Stimulated activated CD8-positive, alpha-beta memory T cell treated with anti-CD3 and anti-CD28 coated beads, Interleukin-15, amount 100 ng/mL, for 4 hours (primary cell): ENCODE data around the gene SEMA6A.
"Not testable (repeated sequence)": the region's sequence is repeated elsewhere in the genome, so short reads cannot be mapped to it uniquely, and the experiment has no call there.

ENCODE experiments used
- DNase-seq, 2 donors: peaks; one replicate each; pipeline ENCODE4 v3.0.0-alpha.2; 2020; ENCODE audit warnings: low read depth in 2 of 2

SEMA6A gene

GRCh38 chr5:116524051-116524904, 50.3 kb downstream of the SEMA6A start:
- no peak for DNase-seq

- DNase-seq = not testable (repeated sequence)
These were observed 51.4 kb downstream of the SEMA6A start for GRCh38 chr5:116523182-116523581.

- DNase-seq = no peak
These were observed 52.1 kb downstream of the SEMA6A start for GRCh38 chr5:116522356-116523136.

GRCh38 chr5:116521173-116521872, 53.3 kb downstream of the SEMA6A start:
- DNase-seq = no peak

DNA sequence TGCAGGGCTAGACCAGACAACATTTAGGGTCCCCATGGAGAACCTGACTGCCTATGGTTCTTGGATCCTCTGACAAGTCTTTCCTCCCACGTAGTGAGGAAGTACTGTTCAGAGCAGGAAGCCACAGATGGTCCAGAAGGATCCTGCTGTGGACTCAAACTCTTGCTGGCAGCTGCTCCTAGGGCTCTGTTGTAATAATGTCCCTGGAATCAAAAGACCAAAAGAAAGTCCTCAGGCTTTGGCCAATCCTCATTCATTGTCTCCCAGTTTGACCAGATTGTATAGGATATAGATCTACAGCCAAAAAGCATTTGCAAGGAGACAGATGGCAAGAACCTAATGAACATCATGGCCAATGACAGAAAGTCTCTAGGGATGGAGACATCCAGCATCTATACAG, 53.9 kb downstream of the SEMA6A start:
- no peak for DNase-seq

GRCh38 chr5:116518423-116518822, 56.2 kb downstream of the SEMA6A start:
- DNase-seq = no peak

GRCh38 chr5:116517488-116517887, 57.1 kb downstream of the SEMA6A start:
- DNase-seq = no peak

- no peak for DNase-seq
These were observed 58.6 kb downstream of the SEMA6A start for GRCh38 chr5:116516021-116516420.

- no peak for DNase-seq
These were observed 60.1 kb downstream of the SEMA6A start for GRCh38 chr5:116514421-116514970.

GRCh38 chr5:116510517-116510916, 64.1 kb downstream of the SEMA6A start:
- no peak for DNase-seq

DNA sequence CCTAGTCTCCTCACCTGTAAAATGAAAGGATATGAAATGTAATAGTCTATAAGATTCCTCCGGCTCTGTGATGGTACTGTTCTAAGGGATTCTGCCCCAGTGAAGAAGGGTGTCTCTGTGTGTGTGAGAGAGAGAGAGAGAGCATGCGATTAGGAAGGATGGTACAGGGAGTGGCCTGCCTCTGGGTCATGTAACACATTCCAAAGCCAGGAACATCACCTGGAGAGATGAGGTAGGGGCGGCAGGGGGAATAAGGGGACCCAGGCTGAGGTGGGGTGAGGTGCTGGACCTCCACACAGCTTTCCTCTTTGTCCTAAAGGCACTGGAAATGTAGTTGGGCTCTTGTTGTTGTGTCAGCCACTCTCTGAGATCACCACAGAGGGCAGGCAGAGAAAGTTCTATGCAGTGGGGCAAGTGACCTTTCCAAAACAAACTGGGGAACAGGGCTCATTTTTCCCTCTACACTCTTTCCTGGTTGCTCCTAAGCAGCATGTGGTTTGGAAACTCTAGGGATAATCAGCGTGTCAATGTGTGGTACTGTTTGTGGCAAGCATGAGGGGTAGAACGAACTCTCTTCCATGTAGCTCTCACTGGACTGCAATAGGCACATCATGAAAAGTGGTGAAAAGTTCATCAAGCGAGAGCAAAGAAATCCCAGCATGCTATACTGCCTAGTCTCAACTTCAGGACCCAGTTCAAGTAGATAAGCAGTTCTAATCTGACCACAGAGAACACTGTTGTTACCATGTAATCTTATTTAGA, 65.0 kb downstream of the SEMA6A start:
- DNase-seq = no peak

- no peak for DNase-seq
These were observed 65.8 kb downstream of the SEMA6A start for GRCh38 chr5:116508835-116509234.

DNA sequence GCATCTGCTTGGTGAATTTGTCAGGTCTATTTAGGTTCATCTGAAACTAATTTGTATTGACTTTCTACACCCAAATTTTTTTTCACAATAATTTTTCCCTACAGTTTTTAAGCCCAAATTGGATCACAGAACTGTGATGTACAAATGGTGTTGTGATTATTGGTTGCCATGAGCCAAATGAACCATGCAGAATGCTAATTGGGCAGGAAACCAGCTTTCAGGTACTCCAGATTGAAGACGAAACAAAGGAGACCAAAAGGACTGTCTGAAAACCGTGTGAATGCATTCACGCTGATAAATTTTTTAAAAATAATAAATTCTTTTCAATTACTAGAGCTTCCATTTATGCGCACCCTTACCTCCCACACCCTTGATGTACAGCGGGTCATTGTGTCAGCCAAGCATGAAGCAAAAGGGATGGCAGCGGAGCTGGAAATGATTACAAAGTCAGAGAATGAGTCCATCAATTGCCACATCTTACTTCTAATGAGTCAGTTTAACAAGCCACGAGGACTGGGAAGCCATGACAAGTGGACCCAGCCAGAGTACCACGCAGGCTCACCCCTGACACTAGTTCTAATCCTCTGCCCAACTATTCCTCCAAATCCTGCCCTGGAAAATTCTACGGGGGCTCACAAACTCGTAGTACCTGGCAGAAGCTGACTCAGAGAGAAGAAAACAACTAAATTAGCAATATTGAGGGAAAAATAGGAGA, 66.5 kb downstream of the SEMA6A start:
- no peak for DNase-seq

DNA sequence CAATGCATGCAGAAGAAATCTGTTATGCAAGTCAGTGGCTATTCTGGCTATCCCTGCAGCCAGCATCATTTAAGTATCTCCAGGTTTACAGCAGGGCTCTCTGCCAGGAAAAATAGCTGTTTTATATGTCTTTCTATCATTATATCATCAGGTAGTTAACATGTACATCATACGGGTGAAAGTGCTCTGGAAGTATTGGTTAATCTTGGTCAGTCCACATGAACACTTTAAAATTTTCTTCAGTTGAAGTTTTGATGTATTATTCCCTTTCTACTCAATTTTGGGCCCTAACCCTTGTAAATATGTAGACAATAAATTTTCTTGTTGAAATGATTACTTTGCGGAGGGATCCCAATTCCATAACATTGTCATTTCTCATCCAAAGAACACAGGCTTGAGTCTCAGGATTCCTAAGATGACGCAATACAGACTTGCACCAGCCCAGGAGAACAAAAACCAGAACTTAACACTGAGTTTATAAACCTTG, 67.5 kb downstream of the SEMA6A start:
- DNase-seq = no peak

GRCh38 chr5:116506488-116506887, 68.1 kb downstream of the SEMA6A start:
- DNase-seq = no peak

DNA sequence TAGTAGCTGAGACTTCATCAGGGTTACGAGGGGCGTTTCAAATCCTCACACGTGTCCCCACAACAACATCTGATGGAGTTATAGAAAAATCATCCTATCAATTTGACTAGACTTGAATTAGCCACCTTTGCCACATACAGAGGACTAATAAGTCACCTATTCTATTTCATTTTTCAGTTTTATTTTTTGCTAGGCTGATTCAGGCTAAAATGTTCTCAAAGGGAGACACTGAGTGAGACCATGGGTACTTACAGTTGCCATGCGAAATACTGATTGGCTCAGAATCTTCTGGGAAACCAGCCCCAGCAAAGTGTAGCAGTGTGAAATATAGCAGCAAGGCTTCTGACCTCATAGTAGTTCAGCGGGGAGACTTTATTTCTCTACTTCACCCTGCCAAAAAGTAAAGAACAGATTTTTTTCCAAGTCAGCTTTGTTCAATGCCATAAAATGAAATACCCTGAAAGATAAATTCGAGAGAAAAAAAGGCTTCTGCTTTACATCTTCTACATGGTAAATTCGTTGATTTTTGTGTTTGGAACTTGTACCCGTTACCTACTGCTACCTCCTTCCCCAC, 69.9 kb downstream of the SEMA6A start:
- no peak for DNase-seq

DNA sequence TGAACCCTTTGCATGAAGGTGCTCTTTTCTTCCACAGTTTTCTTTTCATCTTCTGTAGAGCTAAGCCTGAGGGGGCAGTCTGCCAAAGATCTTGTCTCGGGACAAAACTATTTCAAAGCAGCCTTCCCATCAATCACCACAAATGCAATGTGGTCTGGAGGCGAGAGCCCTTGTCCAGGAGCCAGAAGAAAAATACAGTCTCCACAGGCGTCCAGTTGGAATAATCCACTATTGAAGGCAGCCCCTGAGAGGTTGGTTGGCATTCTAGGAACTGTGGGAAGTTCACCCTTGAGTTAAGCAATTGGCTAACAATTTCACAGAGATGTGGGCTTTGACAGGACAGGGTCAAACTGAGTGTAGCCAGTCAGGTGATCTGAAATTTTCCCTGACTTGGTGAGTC, 72.0 kb downstream of the SEMA6A start:
- no peak for DNase-seq

GRCh38 chr5:116502138-116502537, 72.5 kb downstream of the SEMA6A start:
- DNase-seq = no peak

DNA sequence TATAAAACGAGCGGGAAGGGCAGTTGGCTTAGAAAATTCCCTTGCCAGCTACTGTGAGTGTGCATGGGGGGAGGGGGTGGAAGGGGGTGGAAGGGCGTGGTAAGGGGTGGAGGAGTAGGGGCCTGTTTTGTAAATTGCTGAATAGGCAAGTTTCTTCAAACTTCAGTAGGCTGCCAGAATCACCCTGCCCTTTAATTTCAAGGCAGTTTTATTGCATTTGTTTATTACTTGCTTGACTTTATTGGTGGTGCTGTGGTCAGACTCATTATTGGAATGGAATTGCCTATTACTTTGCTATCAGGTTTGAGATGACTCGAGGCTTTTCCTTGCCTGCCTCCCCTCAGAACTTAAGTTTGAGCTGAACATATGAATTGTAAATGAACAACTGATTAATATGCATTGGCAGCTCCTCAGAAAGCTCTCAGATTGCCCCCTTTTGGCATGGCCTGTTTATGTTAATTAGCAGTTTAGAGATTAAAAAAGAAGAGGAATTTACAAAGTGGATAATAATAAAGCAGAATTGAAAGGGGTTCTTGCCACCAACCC, 76.0 kb downstream of the SEMA6A start:
- no peak for DNase-seq

- no peak for DNase-seq
These were observed 77.0 kb downstream of the SEMA6A start for GRCh38 chr5:116497631-116498030.
